Trophoblast cell (in vitro differentiated cells and primary cell): ENCODE results near the gene ABHD16A.

ENCODE experiments used
- DNase-seq, 2 donors: peaks; one replicate each; pipeline ENCODE4 v3.0.0-alpha.2; 2016
- H2AFZ ChIP-seq: 2 replicates; pipeline ENCODE4 v1.6.1; 2013; ENCODE audit warnings: low read length, moderate library complexity, mild to moderate bottlenecking; ENCODE audit not compliant: insufficient read depth, poor library complexity
- H2AK5ac ChIP-seq: 2 replicates; pipeline ENCODE4 v1.6.1; 2013; ENCODE audit warnings: mild to moderate bottlenecking, low read length
- H2BK120ac ChIP-seq: 2 replicates; pipeline ENCODE4 v1.6.1; 2013; ENCODE audit warnings: low read length, mild to moderate bottlenecking, moderate library complexity; ENCODE audit not compliant: insufficient read depth, poor library complexity
- H2BK12ac ChIP-seq: 2 replicates; pipeline ENCODE4 v1.6.1; 2013; ENCODE audit warnings: mild to moderate bottlenecking, low read length, moderate library complexity
- H2BK5ac ChIP-seq: 2 replicates; pipeline ENCODE4 v1.6.1; 2013; ENCODE audit warnings: low read length, low read depth, moderate library complexity, mild to moderate bottlenecking; ENCODE audit not compliant: poor library complexity
- H3K14ac ChIP-seq: 2 replicates; pipeline ENCODE4 v1.6.1; 2013; ENCODE audit warnings: mild to moderate bottlenecking, low read length
- H3K18ac ChIP-seq: 2 replicates; pipeline ENCODE4 v1.6.1; 2013; ENCODE audit warnings: mild to moderate bottlenecking, low read length
- H3K23ac ChIP-seq: 2 replicates; pipeline ENCODE4 v1.6.1; 2013; ENCODE audit warnings: low read length
- H3K27ac ChIP-seq: 2 replicates; pipeline ENCODE4 v1.5.1; 2013; ENCODE audit warnings: low read depth, mild to moderate bottlenecking, inconsistent platforms, low read length, moderate library complexity
- H3K27me3 ChIP-seq: 2 replicates; pipeline ENCODE4 v1.6.1; 2013; ENCODE audit warnings: inconsistent platforms, mild to moderate bottlenecking, low read length, moderate library complexity; ENCODE audit not compliant: insufficient read depth
- H3K36me3 ChIP-seq, 2 experiments: 1 replicate in 1 of 2; 2 replicates in 1 of 2; pipeline ENCODE4 v1.6.1; 2013; ENCODE audit warnings: low read length in 2 of 2, mild to moderate bottlenecking in 2 of 2, moderate library complexity in 1 of 2; ENCODE audit not compliant: insufficient read depth in 2 of 2, control insufficient read depth in 1 of 2
- H3K4ac ChIP-seq: 2 replicates; pipeline ENCODE4 v1.6.1; 2013; ENCODE audit warnings: low read depth, mild to moderate bottlenecking, low read length, moderate library complexity
- H3K4me1 ChIP-seq, 2 experiments: 1 replicate in 1 of 2; 2 replicates in 1 of 2; pipeline ENCODE4 v1.6.1; 2013; ENCODE audit warnings: low read length in 2 of 2, mild to moderate bottlenecking in 2 of 2, moderate library complexity in 1 of 2; ENCODE audit not compliant: insufficient read depth in 2 of 2, control insufficient read depth in 1 of 2
- H3K4me2 ChIP-seq: 2 replicates; pipeline ENCODE4 v1.6.1; 2013; ENCODE audit warnings: inconsistent platforms, mild to moderate bottlenecking, low read length, moderate library complexity
- H3K4me3 ChIP-seq: 2 replicates; pipeline ENCODE4 v1.5.1; 2013; ENCODE audit warnings: mild to moderate bottlenecking, low read depth, low read length, inconsistent platforms
- H3K79me1 ChIP-seq: one replicate; pipeline ENCODE4 v1.6.1; 2013; ENCODE audit warnings: low read length
- H3K79me2 ChIP-seq: 2 replicates; pipeline ENCODE4 v1.6.1; 2013; ENCODE audit warnings: low read length, mild to moderate bottlenecking; ENCODE audit not compliant: control insufficient read depth, insufficient read depth, poor library complexity
- H3K9ac ChIP-seq: 2 replicates; pipeline ENCODE4 v1.6.1; 2013; ENCODE audit warnings: mild to moderate bottlenecking, low read length
- H3K9me3 ChIP-seq: 2 replicates; pipeline ENCODE4 v1.6.1; 2013; ENCODE audit warnings: low read depth, mild to moderate bottlenecking, control low read depth, inconsistent platforms, low read length; ENCODE audit not compliant: insufficient read depth
- H4K12ac ChIP-seq: 2 replicates; pipeline ENCODE4 v1.6.1; 2013; ENCODE audit warnings: low read depth, mild to moderate bottlenecking, low read length, moderate library complexity
- H4K8ac ChIP-seq: 2 replicates; pipeline ENCODE4 v1.6.1; 2013; ENCODE audit warnings: low read depth, mild to moderate bottlenecking, low read length, moderate library complexity
- H4K91ac ChIP-seq: one replicate; pipeline ENCODE4 v1.6.1; 2013; ENCODE audit warnings: low read depth, mild to moderate bottlenecking, low read length, moderate library complexity
- WGBS: extraction: QIAGEN DNeasy Blood & Tissue Kit; methylation state at CpG from one replicate; pipeline ENCODE4 v1.1.7; 2013; ENCODE audit warnings: missing lambda C conversion rate; ENCODE audit not compliant: insufficient read length, insufficient coverage; ENCODE audit errors: extremely low coverage; 5-methylcytosine and 5-hydroxymethylcytosine counted together

ABHD16A gene

DNA sequence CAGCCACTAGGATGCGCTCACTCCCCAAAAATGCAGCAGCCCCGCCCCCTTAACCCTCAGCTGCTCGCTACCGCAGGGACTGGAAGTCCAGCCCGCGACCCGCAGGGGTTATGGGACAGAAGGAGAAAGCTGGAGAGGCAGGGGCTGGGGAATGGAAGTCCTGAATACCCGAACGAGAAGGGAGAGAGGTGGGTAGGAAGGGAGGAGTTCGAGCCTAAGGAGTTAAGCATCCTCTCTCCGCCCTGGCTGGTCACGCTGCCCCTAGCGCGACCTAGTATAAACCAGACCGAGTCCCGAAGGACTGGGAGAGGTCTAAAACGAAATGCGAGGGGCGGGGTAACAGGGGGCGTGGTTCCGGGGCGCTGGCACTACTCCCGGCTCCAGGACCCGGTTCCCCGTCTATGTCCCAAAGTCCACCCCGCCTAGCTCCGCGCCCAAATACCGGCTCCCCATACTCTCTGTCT is 26.4 kb upstream of the ABHD16A start:
- peak; percentile 77 to 85 for DNase-seq
- peak overlapping the region; percentile 95 for H2AK5ac ChIP-seq

DNA sequence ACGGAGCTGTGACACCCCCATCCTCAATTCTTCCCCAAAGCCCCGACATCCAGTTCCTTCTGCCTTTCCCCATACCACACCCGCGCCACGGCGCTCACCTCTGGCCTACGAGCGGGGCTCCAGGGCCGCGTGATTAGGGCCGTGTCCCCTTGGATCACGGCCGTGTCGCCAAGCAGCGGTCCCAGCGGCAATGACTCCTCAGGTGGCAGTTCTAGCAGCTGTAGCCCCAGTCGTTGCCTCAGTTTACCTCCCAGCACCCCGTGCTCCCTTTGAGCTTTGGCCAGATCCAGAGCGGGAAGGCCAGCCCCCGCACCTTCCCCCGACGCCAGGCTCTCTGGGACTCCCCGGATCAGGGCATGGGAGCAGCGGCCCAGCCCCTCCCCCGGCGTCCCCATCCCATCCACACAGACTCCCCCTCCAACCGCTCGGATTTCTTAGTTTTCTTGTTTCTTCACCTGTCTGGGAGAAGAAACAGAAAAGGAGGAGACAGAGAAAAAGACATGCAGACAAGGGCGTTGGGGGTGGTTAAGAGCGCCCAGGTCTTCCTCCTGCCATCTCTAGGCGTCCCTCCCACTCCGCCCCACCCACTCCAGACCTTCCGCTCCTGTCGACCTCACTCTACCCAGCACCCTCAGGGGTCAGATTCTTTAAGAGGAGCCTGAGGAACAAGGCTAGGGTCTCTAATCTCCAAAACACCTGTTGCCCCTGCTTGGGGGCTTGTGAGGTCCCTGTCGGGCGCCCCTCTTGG is 25.8 kb upstream of the ABHD16A start, which contains the start of gene DDAH2:
Gene DDAH2, minus strand, starts transcription at position 533 of the 748 bp plus-strand sequence. Its CDS starts 138 bp downstream, at position 395.
- peak within 1 kb of the TSS; percentile 91 for H3K4me3 ChIP-seq
- peaks cover 7% of the 10 kb centered on the region for H3K79me1 ChIP-seq
- WGBS = no CpG with 5 or more reads among the region's 36 CpGs
- H3K4ac ChIP-seq = peak within 1 kb of the TSS; percentile 93
- H3K4me1 ChIP-seq = peaks cover 7 to 9% of the 10 kb centered on the region in 2 experiments
- H2BK5ac ChIP-seq = peak within 1 kb of the TSS; percentile 97
- H2AFZ ChIP-seq = peak within 1 kb of the TSS; percentile 96
- peak within 1 kb of the TSS; percentile 98 for H3K18ac ChIP-seq
- no peaks in the 10 kb centered on the region for H3K27me3 ChIP-seq
- H3K36me3 ChIP-seq = peaks cover 41 to 62% of the 10 kb centered on the region in 2 experiments
- peak within 1 kb of the TSS; percentile 95 for H3K27ac ChIP-seq
- peak within 1 kb of the TSS; percentile 96 for H2BK120ac ChIP-seq
- peak within 1 kb of the TSS; percentile 95 for H2AK5ac ChIP-seq
- peak within 1 kb of the TSS; percentile 98 for H4K8ac ChIP-seq
- H3K23ac ChIP-seq = no peak within 1 kb of the TSS
- peak within 1 kb of the TSS; percentile 19 for H2BK12ac ChIP-seq
- H3K14ac ChIP-seq = peak within 1 kb of the TSS; percentile 98
- H4K12ac ChIP-seq = peak within 1 kb of the TSS; percentile 89
- DNase-seq = peak in 1 of 2 donors; percentile 65
- H3K9me3 ChIP-seq = no peaks in the 10 kb centered on the region
- peak within 1 kb of the TSS; percentile 93 for H3K9ac ChIP-seq
- peaks cover 6% of the 10 kb centered on the region for H3K79me2 ChIP-seq
- H4K91ac ChIP-seq = peak within 1 kb of the TSS; percentile 99
- peak within 1 kb of the TSS; percentile 65 for H3K4me2 ChIP-seq

More for the DNA sequence above, 26.4 kb upstream of the ABHD16A start:
- peak overlapping the region; percentile 95 for H3K27ac ChIP-seq
- peak overlapping the region; percentile 65 for H3K4me2 ChIP-seq
- H3K4ac ChIP-seq = peak overlapping the region; percentile 93
- no peaks in the 10 kb centered on the region for H3K27me3 ChIP-seq
- peak overlapping the region; percentile 89 for H4K12ac ChIP-seq
- no peaks in the 10 kb centered on the region for H3K9me3 ChIP-seq
- peak overlapping the region; percentile 98 for H3K18ac ChIP-seq
- H3K4me3 ChIP-seq = peak overlapping the region; percentile 91
- peak overlapping the region; percentile 96 for H2AFZ ChIP-seq
- H3K9ac ChIP-seq = peak overlapping the region; percentile 93
- peaks cover 45 to 66% of the 10 kb centered on the region in 2 experiments for H3K36me3 ChIP-seq
- peak overlapping the region; percentile 96 for H2BK120ac ChIP-seq
- peak overlapping the region; percentile 99 for H4K91ac ChIP-seq
- H2BK5ac ChIP-seq = peak overlapping the region; percentile 97
- peaks cover 10% of the 10 kb centered on the region for H3K79me1 ChIP-seq
- H3K14ac ChIP-seq = peak overlapping the region; percentile 98
- no peak overlapping the region for H2BK12ac ChIP-seq
- no peak overlapping the region for H3K23ac ChIP-seq
- peaks cover 13 to 14% of the 10 kb centered on the region in 2 experiments for H3K4me1 ChIP-seq
- peaks cover 11% of the 10 kb centered on the region for H3K79me2 ChIP-seq
- H4K8ac ChIP-seq = peak overlapping the region; percentile 98
- WGBS = no CpG with 5 or more reads among the region's 29 CpGs

GRCh38 chr6:31727717-31728671 is 24.9 kb upstream of the ABHD16A start:
- no CpG with 5 or more reads among the region's 41 CpGs for WGBS
- peaks cover 6% of the 10 kb centered on the region for H3K79me2 ChIP-seq
- H3K18ac ChIP-seq = peak overlapping the region; percentile 73
- no peak overlapping the region for H2BK120ac ChIP-seq
- no peak overlapping the region for H2AK5ac ChIP-seq
- no peak overlapping the region for H3K4me3 ChIP-seq
- no peak overlapping the region for H4K91ac ChIP-seq
- peaks cover 6 to 7% of the 10 kb centered on the region in 2 experiments for H3K4me1 ChIP-seq
- H3K27me3 ChIP-seq = no peaks in the 10 kb centered on the region
- no peak overlapping the region for H4K8ac ChIP-seq
- peak overlapping the region; percentile 65 for H3K4me2 ChIP-seq
- H4K12ac ChIP-seq = no peak overlapping the region
- no peak for DNase-seq
- H3K27ac ChIP-seq = no peak overlapping the region
- H3K9ac ChIP-seq = no peak overlapping the region
- H2BK12ac ChIP-seq = no peak overlapping the region
- peaks cover 34 to 52% of the 10 kb centered on the region in 2 experiments for H3K36me3 ChIP-seq
- no peak overlapping the region for H3K14ac ChIP-seq
- no peak overlapping the region for H3K4ac ChIP-seq
- peaks cover 7% of the 10 kb centered on the region for H3K79me1 ChIP-seq
- no peak overlapping the region for H2BK5ac ChIP-seq
- no peak overlapping the region for H2AFZ ChIP-seq
- no peak overlapping the region for H3K23ac ChIP-seq
- H3K9me3 ChIP-seq = no peaks in the 10 kb centered on the region
